ENCODE results near the gene PDHX. TPM values are rescaled to one million over a fixed set of nuclear protein-coding genes. Genes with fewer than 3 reads are reported as not detected.

The PDHX gene
- total RNA-seq, 1 experiment from 2014 or later, result 63.0 TPM

DNA sequence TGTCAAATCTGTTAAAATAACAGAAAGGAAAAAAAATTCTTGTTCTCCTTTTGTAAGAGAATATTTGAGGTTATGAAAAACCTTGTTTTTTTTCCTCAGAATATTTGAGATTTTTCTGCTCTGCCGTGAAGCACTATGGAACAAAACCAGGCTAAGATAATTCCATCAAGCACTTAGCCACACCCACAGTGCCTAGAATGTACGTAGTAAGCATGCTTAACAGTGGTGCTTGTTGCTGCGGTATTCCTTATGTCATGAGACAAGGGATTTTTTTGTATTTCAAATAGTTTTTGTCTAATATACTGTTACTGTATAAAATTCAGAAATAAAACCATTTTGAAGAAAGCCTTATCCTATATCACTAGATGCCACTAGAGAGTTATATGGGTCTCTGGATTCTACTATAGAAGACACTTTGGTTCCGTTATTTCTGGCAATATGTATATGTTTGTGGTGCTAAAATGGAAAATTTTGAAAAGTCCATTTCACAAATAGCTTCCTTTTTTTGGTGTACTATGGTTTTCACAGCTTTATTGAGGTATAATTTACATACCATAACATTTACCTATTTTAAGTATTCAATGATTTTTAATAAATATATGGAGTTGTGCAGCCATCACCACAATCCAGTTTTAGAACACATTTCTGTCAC, 23.7 kb downstream of the PDHX start:
- BruUV-seq (replicated peaks), result no TSS peak
- Histone ChIP-seq H3K36me3 (ENCODE audit: control insufficient read depth, insufficient read depth, low read length) (0 out of 2 replicates have a peak, but pooled peaks cover 2% of the 10 kb centered on the region), H3K27ac (ENCODE audit: low read length) (peak overlapping the region; percentile 64; the same call in 1 of the 2 replicates), H3K27me3 (ENCODE audit: control insufficient read depth, insufficient read depth, low read length) (no peaks in the 10 kb centered on the region), H3K4me1 (ENCODE audit: control insufficient read depth, insufficient read depth, low read length) (peaks cover 4% of the 10 kb centered on the region; the same call in 1 of the 2 replicates), H3K4me3 (ENCODE audit: low read depth in 2 of 2, low read length in 2 of 2) (no peak overlapping the region), H3K9me3 (ENCODE audit: control insufficient read depth, insufficient read depth, low read depth, low read length) (peaks cover 27% of the 10 kb centered on the region; the same call in 1 of the 2 replicates)
- intact Hi-C loops (cut with micrococcal nuclease; ENCODE audit: unreplicated experiment), result no loop called here
- peak; percentile 62; the same call in 1 of the 2 replicates for ATAC-seq
- DNase-seq (ENCODE audit: low read depth, low spot score), result no peak
- TF ChIP-seq, protein P1, sequence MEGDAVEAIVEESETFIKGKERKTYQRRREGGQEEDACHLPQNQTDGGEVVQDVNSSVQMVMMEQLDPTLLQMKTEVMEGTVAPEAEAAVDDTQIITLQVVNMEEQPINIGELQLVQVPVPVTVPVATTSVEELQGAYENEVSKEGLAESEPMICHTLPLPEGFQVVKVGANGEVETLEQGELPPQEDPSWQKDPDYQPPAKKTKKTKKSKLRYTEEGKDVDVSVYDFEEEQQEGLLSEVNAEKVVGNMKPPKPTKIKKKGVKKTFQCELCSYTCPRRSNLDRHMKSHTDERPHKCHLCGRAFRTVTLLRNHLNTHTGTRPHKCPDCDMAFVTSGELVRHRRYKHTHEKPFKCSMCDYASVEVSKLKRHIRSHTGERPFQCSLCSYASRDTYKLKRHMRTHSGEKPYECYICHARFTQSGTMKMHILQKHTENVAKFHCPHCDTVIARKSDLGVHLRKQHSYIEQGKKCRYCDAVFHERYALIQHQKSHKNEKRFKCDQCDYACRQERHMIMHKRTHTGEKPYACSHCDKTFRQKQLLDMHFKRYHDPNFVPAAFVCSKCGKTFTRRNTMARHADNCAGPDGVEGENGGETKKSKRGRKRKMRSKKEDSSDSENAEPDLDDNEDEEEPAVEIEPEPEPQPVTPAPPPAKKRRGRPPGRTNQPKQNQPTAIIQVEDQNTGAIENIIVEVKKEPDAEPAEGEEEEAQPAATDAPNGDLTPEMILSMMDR (IDR thresholded peaks at IDR 0.05), result peak; percentile 36; the same call in 1 of the 2 replicates
- no peak for TF ChIP-seq POLR2AphosphoS5 (IDR thresholded peaks at IDR 0.05; ENCODE audit: low read depth, low read length)
- CTCF ChIA-PET, result interaction anchor here (0.7 kb wide), 1 partner anchor 317 kb away, joined by 3 read pairs; no protein-coding TSS in a partner anchor
- in situ Hi-C loops (cut with HindIII; ENCODE audit: low pct_unique_long_range_greater_than_20kb, low sequenced_read_pairs), result no loop called here
- POLR2A ChIA-PET, result no interaction called here

- ChIA-PET CTCF (no interaction called here), POLR2A (no interaction called here)
- in situ Hi-C loops (cut with HindIII; ENCODE audit: low pct_unique_long_range_greater_than_20kb, low sequenced_read_pairs), result no loop called here
- DNase-seq (ENCODE audit: low read depth, low spot score) (no peak), ATAC-seq (no peak)
- Histone ChIP-seq H3K36me3 (ENCODE audit: control insufficient read depth, insufficient read depth, low read length) (0 out of 2 replicates have a peak, but pooled peaks cover 2% of the 10 kb centered on the region), H3K27ac (ENCODE audit: low read length) (peak overlapping the region; percentile 58; the same call in 1 of the 2 replicates), H3K4me1 (ENCODE audit: control insufficient read depth, insufficient read depth, low read length) (peaks cover 9% of the 10 kb centered on the region; the same call in 1 of the 2 replicates), H3K4me3 (ENCODE audit: low read depth in 2 of 2, low read length in 2 of 2) (no peak overlapping the region), H3K9me3 (ENCODE audit: control insufficient read depth, insufficient read depth, low read depth, low read length) (peaks cover 28% of the 10 kb centered on the region; the same call in 1 of the 2 replicates), H3K27me3 (ENCODE audit: control insufficient read depth, insufficient read depth, low read length) (no peaks in the 10 kb centered on the region)
- no TSS peak for BruUV-seq (replicated peaks)
- TF ChIP-seq POLR2AphosphoS5 (IDR thresholded peaks at IDR 0.05; ENCODE audit: low read depth, low read length), result no peak
- no peak for TF ChIP-seq REST (IDR thresholded peaks at IDR 0.05; ENCODE audit: insufficient read depth in 1 of 2, low read depth in 2 of 2, low read length in 1 of 2)
- TF ChIP-seq, protein P1 (IDR thresholded peaks at IDR 0.05), result no peak
- TF ChIP-seq TCF7L2 (IDR thresholded peaks at IDR 0.05; ENCODE audit: low read depth, low read length), result no peak
- no peak for TF ChIP-seq SIN3A (IDR thresholded peaks at IDR 0.05; ENCODE audit: borderline replicate concordance, insufficient read depth, low read depth, low read length)
- intact Hi-C loops (cut with micrococcal nuclease; ENCODE audit: unreplicated experiment), result no loop called here
Measured at GRCh38 chr11:34941688-34942087, 25.3 kb downstream of the PDHX start.

All from Panc1 (cell line).